Measurements from ENCODE around the gene DYDC1.
"Not testable (repeated sequence)": the region's sequence is repeated elsewhere in the genome, so short reads cannot be mapped to it uniquely, and the experiment has no call there.

Gene DYDC1

GRCh38 chr10:80333983-80334382 is 22.6 kb downstream of the DYDC1 start:
- DNase-seq: no peak

GRCh38 chr10:80324891-80325364 is 31.6 kb downstream of the DYDC1 start:
- no peak for DNase-seq

- DNase-seq: no peak
Observed at GRCh38 chr10:80324086-80324485, 32.5 kb downstream of the DYDC1 start.

GRCh38 chr10:80323311-80323710 is 33.2 kb downstream of the DYDC1 start:
- DNase-seq: no peak

- no peak for DNase-seq
Observed at GRCh38 chr10:80322711-80323110, 33.8 kb downstream of the DYDC1 start.

GRCh38 chr10:80322158-80322557 is 34.4 kb downstream of the DYDC1 start:
- no peak for DNase-seq

- DNase-seq: no peak
Observed at GRCh38 chr10:80321183-80321582, 35.4 kb downstream of the DYDC1 start.

- no peak for DNase-seq
Observed at GRCh38 chr10:80320377-80320776, 36.2 kb downstream of the DYDC1 start.

GRCh38 chr10:80319725-80320290 is 36.7 kb downstream of the DYDC1 start:
- DNase-seq: no peak

GRCh38 chr10:80319318-80319717 is 37.2 kb downstream of the DYDC1 start:
- DNase-seq: no peak

- DNase-seq: no peak
Observed at GRCh38 chr10:80318742-80319141, 37.8 kb downstream of the DYDC1 start.

GRCh38 chr10:80315391-80315790 is 41.2 kb downstream of the DYDC1 start:
- no peak for DNase-seq

GRCh38 chr10:80313523-80313922 is 43.0 kb downstream of the DYDC1 start:
- no peak for DNase-seq

- not testable (repeated sequence) for DNase-seq
Observed at GRCh38 chr10:80305989-80306388, 50.6 kb downstream of the DYDC1 start.

- DNase-seq: no peak
Observed at GRCh38 chr10:80296942-80297341, 59.6 kb downstream of the DYDC1 start.

GRCh38 chr10:80292607-80293239 is 63.8 kb downstream of the DYDC1 start:
- no peak for DNase-seq

- DNase-seq: no peak
Observed at GRCh38 chr10:80290474-80291220, 65.9 kb downstream of the DYDC1 start.

GRCh38 chr10:80289451-80290287 is 66.9 kb downstream of the DYDC1 start, which contains the start of gene MAT1A:
Gene MAT1A, minus strand, starts transcription at chr10:80289658. Its CDS starts 235 bp downstream, at chr10:80289423.
- DNase-seq: no peak

GRCh38 chr10:80288849-80289248 is 67.7 kb downstream of the DYDC1 start:
- DNase-seq: no peak

Measured in activated CD4-positive, alpha-beta T cell treated with anti-CD3 and anti-CD28 coated beads, Interleukin-2, amount 50 U/mL, for 1 hour (primary cell).